Inflammatory macrophage (primary cell): Measurements from ENCODE around the gene SIPA1L3.

Experiments
- DNase-seq, 2 donors: peaks; one replicate each; pipeline ENCODE4 v3.0.0-alpha.2; 2020 to 2022

The SIPA1L3 gene

GRCh38 chr19:38073841-38074685 lies 167.1 kb downstream of the SIPA1L3 start:
- DNase-seq, result no peak

- no peak for DNase-seq
Measured at GRCh38 chr19:38076337-38076736, 169.3 kb downstream of the SIPA1L3 start.

- no peak for DNase-seq
Measured at GRCh38 chr19:38078302-38078930, 171.4 kb downstream of the SIPA1L3 start.

GRCh38 chr19:38079926-38080380 lies 172.9 kb downstream of the SIPA1L3 start:
- peak; percentile 41 to 57 for DNase-seq

GRCh38 chr19:38081547-38082255 lies 174.7 kb downstream of the SIPA1L3 start:
- no peak for DNase-seq

- DNase-seq, result no peak
Measured at GRCh38 chr19:38082256-38083118, 175.5 kb downstream of the SIPA1L3 start.

GRCh38 chr19:38084196-38084595 lies 177.2 kb downstream of the SIPA1L3 start:
- no peak for DNase-seq

GRCh38 chr19:38089440-38089839 lies 182.4 kb downstream of the SIPA1L3 start:
- no peak for DNase-seq

- no peak for DNase-seq
Measured at GRCh38 chr19:38093154-38093553, 186.1 kb downstream of the SIPA1L3 start.

- no peak for DNase-seq
Measured at GRCh38 chr19:38093587-38093986, 186.6 kb downstream of the SIPA1L3 start.

- DNase-seq, result peak; percentile 75 to 76
Measured at GRCh38 chr19:38095411-38096308, 188.7 kb downstream of the SIPA1L3 start.

GRCh38 chr19:38099966-38100365 lies 193.0 kb downstream of the SIPA1L3 start:
- no peak for DNase-seq

GRCh38 chr19:38100589-38100988 lies 193.6 kb downstream of the SIPA1L3 start:
- DNase-seq, result no peak

- DNase-seq, result no peak
Measured at GRCh38 chr19:38101723-38102122, 194.7 kb downstream of the SIPA1L3 start.

- no peak for DNase-seq
Measured at GRCh38 chr19:38105574-38105973, 198.6 kb downstream of the SIPA1L3 start.

- no peak for DNase-seq
Measured at GRCh38 chr19:38107129-38107528, 200.1 kb downstream of the SIPA1L3 start.

- DNase-seq, result no peak
Measured at GRCh38 chr19:38111898-38112297, 204.9 kb downstream of the SIPA1L3 start.

GRCh38 chr19:38114651-38115050 lies 207.6 kb downstream of the SIPA1L3 start:
- DNase-seq, result no peak

GRCh38 chr19:38115271-38115802 lies 208.3 kb downstream of the SIPA1L3 start:
- no peak for DNase-seq

- no peak for DNase-seq
Measured at GRCh38 chr19:38118176-38118575, 211.2 kb downstream of the SIPA1L3 start.

- DNase-seq, result no peak
Measured at GRCh38 chr19:38120471-38121025, 213.5 kb downstream of the SIPA1L3 start.
